ENCODE results near the gene LRP5. TPM values are rescaled to one million over a fixed set of nuclear protein-coding genes. Genes with fewer than 3 reads are reported as not detected.

LRP5 gene
- total RNA-seq (100 to 1,000 TPM in 1 of 9 donors, 10 to 100 TPM in 8; 10.7 to 277 (median 72.1) TPM), polyA plus RNA-seq (100 to 1,000 TPM in 2 of 3 donors, 10 to 100 TPM in 1; 14.2 to 104 (median 104) TPM)
- long read RNA-seq, donor 1, full-length matches to known transcripts, result 3 of 3 reads
- long read RNA-seq, donor 1, partial matches to known transcripts, result 0 of 3 reads
- long read RNA-seq, donor 1, other reads (novel, unspliced or antisense), result 0 of 3 reads
- long read RNA-seq, donor 2, result 0 reads
- long read RNA-seq, donor 3, result 0 reads
- long read RNA-seq, donor 4, partial matches to known transcripts, result 1 of 2 reads
- long read RNA-seq, donor 4, other reads (novel, unspliced or antisense), result 1 of 2 reads
- long read RNA-seq, donor 5, full-length matches to known transcripts, result 89 of 149 reads
- long read RNA-seq, donor 5, partial matches to known transcripts, result 33 of 149 reads
- long read RNA-seq, donor 5, other reads (novel, unspliced or antisense), result 27 of 149 reads
- long read RNA-seq, donor 6, partial matches to known transcripts, result 1 of 1 reads
- long read RNA-seq, donor 6, other reads (novel, unspliced or antisense), result 0 of 1 reads
- long read RNA-seq, donor 7, full-length matches to known transcripts, result 2 of 2 reads
- long read RNA-seq, donor 7, partial matches to known transcripts, result 0 of 2 reads
- long read RNA-seq, donor 7, other reads (novel, unspliced or antisense), result 0 of 2 reads
- long read RNA-seq, donor 8, result 0 reads
- long read RNA-seq, donor 9, result 0 reads
- long read RNA-seq, donor 10, full-length matches to known transcripts, result 1 of 1 reads
- long read RNA-seq, donor 10, partial matches to known transcripts, result 0 of 1 reads
- long read RNA-seq, donor 10, other reads (novel, unspliced or antisense), result 0 of 1 reads

- Histone ChIP-seq H3K36me3 (replicated peaks in 1 of 2) (no peaks in the 10 kb centered on the region), H3K4me3 (peak within 1 kb of the TSS in 2 of 4 donors; percentile 26 to 97), H3K27ac (peak within 1 kb of the TSS in 3 of 5 donors; percentile 62 to 92 (median 91)), H3K9me3 (replicated peaks in 1 of 3) (no peaks in the 10 kb centered on the region), H3K27me3 (no peaks in the 10 kb centered on the region), H3K4me1 (replicated peaks in 1 of 2) (peaks cover 34 to 40% of the 10 kb centered on the region in 2 donors)
- TF ChIP-seq POLR2A (IDR thresholded peaks at IDR 0.05) (peak in 1 of 2 donors; percentile 29), CTCF (IDR thresholded peaks at IDR 0.05) (no peak)
- WGBS, 4 donors, result 2 to 55% (median 26%) methylated on average over 2 to 84 of the region's 85 CpGs
- DNase-seq, result peak in 1 of 7 donors; percentile 37
- intact Hi-C loops (cut with DNase I), result loop anchor here (5.0 kb wide), 2 partner anchors 60 to 75 kb away; no protein-coding TSS in a partner anchor
These were observed at the start of gene LRP5 for GRCh38 chr11:68312117-68312779. LRP5 (plus strand) TSS chr11:68312591; CDS start chr11:68312715, 124 bp downstream.

GRCh38 chr11:68263444-68264035, 48.9 kb upstream of the LRP5 start:
- TF ChIP-seq CTCF (IDR thresholded peaks at IDR 0.05), result no peak
- no peak for TF ChIP-seq POLR2A (IDR thresholded peaks at IDR 0.05)

GRCh38 chr11:68264244-68264643, 48.1 kb upstream of the LRP5 start:
- no peak for TF ChIP-seq CTCF (IDR thresholded peaks at IDR 0.05)
- no peak for TF ChIP-seq POLR2A (IDR thresholded peaks at IDR 0.05)
- Histone ChIP-seq H3K4me1 (replicated peaks in 1 of 2) (peaks cover 0 to 9% of the 10 kb centered on the region in 2 donors), H3K27ac (no peak overlapping the region), H3K4me3 (no peak overlapping the region), H3K27me3 (no peaks in the 10 kb centered on the region), H3K36me3 (replicated peaks in 1 of 2) (peaks cover 0 to 60% of the 10 kb centered on the region in 2 donors), H3K9me3 (replicated peaks in 1 of 3) (no peaks in the 10 kb centered on the region)
- intact Hi-C loops (cut with DNase I), result loop anchor here in 1 of 2 donors (5.0 kb wide), 2 partner anchors 123 to 183 kb away; no protein-coding TSS in a partner anchor
- WGBS, 4 donors, result 90 to 100% (median 100%) methylated on average over 1 of the region's 1 CpG
- DNase-seq, result peak in 1 of 7 donors; percentile 31

More at GRCh38 chr11:68263444-68264035, 48.9 kb upstream of the LRP5 start:
- 95 to 98% (median 96%) methylated on average over 8 to 13 of the region's 13 CpGs for WGBS, 4 donors
- intact Hi-C loops (cut with DNase I), result loop anchor here in 1 of 2 donors (5.0 kb wide), 2 partner anchors 124 to 184 kb away; no protein-coding TSS in a partner anchor
- Histone ChIP-seq H3K9me3 (replicated peaks in 1 of 3) (no peaks in the 10 kb centered on the region), H3K27ac (no peak overlapping the region), H3K4me1 (replicated peaks in 1 of 2) (peaks cover 0 to 4% of the 10 kb centered on the region in 2 donors), H3K4me3 (no peak overlapping the region), H3K27me3 (no peaks in the 10 kb centered on the region), H3K36me3 (replicated peaks in 1 of 2) (peaks cover 0 to 60% of the 10 kb centered on the region in 2 donors)
- DNase-seq, result peak in 1 of 7 donors; percentile 42

All from adrenal gland (tissue), 19 donors.